ENCODE results near the gene ELP4.

DNA sequence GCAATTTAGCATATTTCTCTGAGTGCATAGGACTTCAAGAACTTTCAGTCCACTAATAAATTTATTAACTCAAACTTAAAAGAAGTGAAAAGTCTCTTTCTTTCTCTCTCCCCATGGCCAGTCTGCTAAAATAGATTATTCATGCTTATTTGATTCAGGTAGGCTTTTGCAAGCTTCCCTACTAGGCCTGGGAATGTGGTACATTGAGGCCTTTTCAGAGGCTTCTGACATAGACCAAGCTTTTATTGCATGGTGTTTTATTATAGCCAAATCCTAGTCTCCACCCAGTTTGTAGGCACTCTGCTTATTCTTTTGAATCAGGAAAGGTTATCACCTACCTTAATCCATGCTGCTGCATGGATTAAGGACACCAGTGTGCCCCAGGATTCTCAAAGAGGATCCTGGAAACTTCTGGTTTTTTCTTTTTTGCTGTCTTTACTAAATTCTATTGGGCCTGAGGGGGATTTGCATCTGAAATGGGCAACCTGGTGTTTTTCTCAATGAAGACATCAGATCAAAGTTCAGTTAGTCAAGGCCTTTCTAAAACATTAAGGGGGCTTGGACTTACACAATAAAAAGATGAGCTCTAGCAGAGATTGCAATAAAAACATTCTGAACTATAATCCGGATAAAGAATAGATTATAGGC is 92.2 kb downstream of the ELP4 start:
- TF ChIP-seq EZH2 (IDR thresholded peaks at IDR 0.05; ENCODE audit: insufficient read depth, poor library complexity, severe bottlenecking) = no peak
- TF ChIP-seq EZH2phosphoT487 (IDR thresholded peaks at IDR 0.05; ENCODE audit: insufficient read depth, low read depth) = no peak

Measured in GM23248 (cell line).